ENCODE measurements around the gene S100Z. TPM values are rescaled to one million over a fixed set of nuclear protein-coding genes. Genes with fewer than 3 reads are reported as not detected.
"Not testable (repeated sequence)": the region's sequence is repeated elsewhere in the genome, so short reads cannot be mapped to it uniquely, and the experiment has no call there.

Gene S100Z
- total RNA-seq, 8 experiments from 2014 or later, result 0.24 to 0.43 TPM; not detected in 6

- in situ Hi-C loops (cut with MboI; ENCODE audit: low pct_unique_long_range_greater_than_20kb in 2 of 9, low sequenced_read_pairs in 9 of 9, unreplicated experiment in 9 of 9), result no loop called here
- 0 to 75% (median 45%) methylated on average over 1 to 7 of the region's 7 CpGs; no CpG with 5 or more reads in 1 of the 10 experiments for WGBS, 10 experiments
- peak in 1 of 8 experiments; percentile 22 for ATAC-seq (replicated peaks in 6 of 8)
Measured at GRCh38 chr5:76838481-76839261, 11.1 kb upstream of the S100Z start.

GRCh38 chr5:76841361-76841760 is 8.5 kb upstream of the S100Z start:
- no peak for ATAC-seq (replicated peaks in 6 of 8)
- 21 to 100% (median 88%) methylated on average over 1 to 3 of the region's 3 CpGs; no CpG with 5 or more reads in 3 of the 10 experiments for WGBS, 10 experiments
- Histone ChIP-seq H3K4me1 (replicated peaks in 1 of 2) (peaks cover 4 to 5% of the 10 kb centered on the region in 2 donors), H3K4me3 (no peak overlapping the region), H3K27ac (no peak overlapping the region)
- in situ Hi-C loops (cut with MboI; ENCODE audit: low pct_unique_long_range_greater_than_20kb in 2 of 9, low sequenced_read_pairs in 9 of 9, unreplicated experiment in 9 of 9), result no loop called here

More at GRCh38 chr5:76838481-76839261, 11.1 kb upstream of the S100Z start:
- Histone ChIP-seq H3K27ac (no peak overlapping the region), H3K4me1 (replicated peaks in 1 of 2) (peaks cover 4 to 5% of the 10 kb centered on the region in 2 donors), H3K4me3 (no peak overlapping the region)

GRCh38 chr5:76845890-76846289 is 3.9 kb upstream of the S100Z start:
- Histone ChIP-seq H3K27ac (no peak overlapping the region), H3K4me1 (replicated peaks in 1 of 2) (no peaks in the 10 kb centered on the region), H3K4me3 (no peak overlapping the region)
- in situ Hi-C loops (cut with MboI; ENCODE audit: low pct_unique_long_range_greater_than_20kb in 2 of 9, low sequenced_read_pairs in 9 of 9, unreplicated experiment in 9 of 9), result no loop called here
- ATAC-seq (replicated peaks in 6 of 8), result no peak
- WGBS, 10 experiments, result 64 to 100% (median 83%) methylated on average over 1 to 3 of the region's 3 CpGs; no CpG with 5 or more reads in 4 of the 10 experiments

GRCh38 chr5:76850543-76851145 is 830 bp downstream of the S100Z start:
- Histone ChIP-seq H3K27ac (no peak overlapping the region), H3K4me1 (replicated peaks in 1 of 2) (no peaks in the 10 kb centered on the region), H3K4me3 (no peak overlapping the region)
- WGBS, 10 experiments, result 20 to 100% (median 74%) methylated on average over 1 to 6 of the region's 8 CpGs; no CpG with 5 or more reads in 2 of the 10 experiments
- no peak for ATAC-seq (replicated peaks in 6 of 8)
- in situ Hi-C loops (cut with MboI; ENCODE audit: low pct_unique_long_range_greater_than_20kb in 2 of 9, low sequenced_read_pairs in 9 of 9, unreplicated experiment in 9 of 9), result loop anchor here in 1 of 9 experiments (25.0 kb wide), 1 partner anchor 162 kb away; no protein-coding TSS in a partner anchor

DNA sequence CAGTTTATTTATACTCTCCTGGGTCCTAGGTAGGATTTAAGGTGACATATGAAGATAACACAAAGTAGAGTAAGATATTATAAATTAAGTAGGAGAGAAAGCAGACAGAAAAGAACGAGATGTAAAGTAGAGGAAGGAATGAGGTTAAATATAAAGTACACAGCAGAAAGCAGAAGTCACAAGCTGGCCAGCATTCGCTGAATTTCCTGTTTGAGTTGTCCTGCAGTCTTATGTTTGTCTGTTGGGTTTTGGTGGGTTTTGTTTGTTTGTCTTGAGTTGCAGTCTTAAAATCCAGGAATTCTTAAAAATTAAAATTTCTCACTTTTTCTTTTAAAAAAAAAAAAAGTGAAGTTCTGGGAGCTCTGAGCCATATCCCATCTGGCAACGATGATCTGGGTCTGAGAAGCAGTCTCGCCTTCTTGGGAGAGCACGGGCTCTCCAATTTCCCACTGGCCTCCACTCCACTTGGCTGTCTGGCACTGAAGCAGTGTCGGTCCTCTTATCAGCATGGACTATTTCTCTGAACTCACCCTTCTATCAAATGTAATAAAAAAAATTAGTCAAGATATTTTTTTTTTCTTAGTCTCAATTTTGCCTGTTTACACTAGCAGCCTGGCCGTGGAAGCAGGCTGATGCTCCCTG is 2.0 kb downstream of the S100Z start:
- Histone ChIP-seq H3K27ac (no peak overlapping the region), H3K4me3 (no peak overlapping the region), H3K4me1 (replicated peaks in 1 of 2) (no peaks in the 10 kb centered on the region)
- no peak for ATAC-seq (replicated peaks in 6 of 8)
- in situ Hi-C loops (cut with MboI; ENCODE audit: low pct_unique_long_range_greater_than_20kb in 2 of 9, low sequenced_read_pairs in 9 of 9, unreplicated experiment in 9 of 9), result loop anchor here in 1 of 9 experiments (25.0 kb wide), 1 partner anchor 160 kb away; no protein-coding TSS in a partner anchor
- 0 to 100% (median 72%) methylated on average over 2 to 7 of the region's 7 CpGs for WGBS, 10 experiments

GRCh38 chr5:76852772-76853171 is 3.0 kb downstream of the S100Z start:
- WGBS, 10 experiments, result 17 to 88% (median 61%) methylated on average over 1 to 2 of the region's 2 CpGs; no CpG with 5 or more reads in 2 of the 10 experiments
- in situ Hi-C loops (cut with MboI; ENCODE audit: low pct_unique_long_range_greater_than_20kb in 2 of 9, low sequenced_read_pairs in 9 of 9, unreplicated experiment in 9 of 9), result loop anchor here in 1 of 9 experiments (25.0 kb wide), 1 partner anchor 160 kb away; no protein-coding TSS in a partner anchor
- no peak for ATAC-seq (replicated peaks in 6 of 8)
- no peak overlapping the region for H3K4me3 ChIP-seq
- H3K27ac ChIP-seq, result no peak overlapping the region
- no peaks in the 10 kb centered on the region for H3K4me1 ChIP-seq (replicated peaks in 1 of 2)

- not testable (repeated sequence) for H3K4me1 ChIP-seq (replicated peaks in 1 of 2); H3K27ac ChIP-seq; H3K4me3 ChIP-seq; ATAC-seq (replicated peaks in 6 of 8)
- in situ Hi-C loops (cut with MboI; ENCODE audit: low pct_unique_long_range_greater_than_20kb in 2 of 9, low sequenced_read_pairs in 9 of 9, unreplicated experiment in 9 of 9), result loop anchor here in 1 of 9 experiments (25.0 kb wide), 1 partner anchor 159 kb away; no protein-coding TSS in a partner anchor
- WGBS, 10 experiments, result 36 to 100% (median 69%) methylated on average over 2 of the region's 3 CpGs; no CpG with 5 or more reads in 4 of the 10 experiments
Measured at GRCh38 chr5:76853741-76854140, 3.9 kb downstream of the S100Z start.

DNA sequence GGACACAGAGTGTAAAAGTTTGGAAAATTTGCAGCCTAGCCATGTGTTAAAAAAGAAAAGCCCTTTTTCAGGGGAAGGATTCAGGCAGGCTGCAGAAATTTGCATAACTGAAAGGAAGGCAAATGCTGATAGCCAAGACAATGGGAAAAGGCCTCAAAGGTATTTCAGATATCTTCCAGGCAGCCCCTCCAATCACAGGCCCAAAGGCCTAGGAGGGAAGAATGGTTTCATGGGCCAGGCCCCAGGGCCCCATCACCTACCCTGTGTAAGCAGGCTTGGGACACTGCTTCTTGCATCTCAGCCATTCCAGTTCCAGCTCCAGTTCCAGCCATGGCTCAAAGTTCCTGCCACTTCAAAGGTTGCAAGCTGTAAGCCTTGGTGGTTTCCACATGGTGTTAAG is 4.8 kb downstream of the S100Z start:
- H3K4me3 ChIP-seq, result no peak overlapping the region
- in situ Hi-C loops (cut with MboI; ENCODE audit: low pct_unique_long_range_greater_than_20kb in 2 of 9, low sequenced_read_pairs in 9 of 9, unreplicated experiment in 9 of 9), result loop anchor here in 1 of 9 experiments (25.0 kb wide), 1 partner anchor 158 kb away; no protein-coding TSS in a partner anchor
- no peak for ATAC-seq (replicated peaks in 6 of 8)

GRCh38 chr5:76855501-76855900 is 5.7 kb downstream of the S100Z start:
- in situ Hi-C loops (cut with MboI; ENCODE audit: low pct_unique_long_range_greater_than_20kb in 2 of 9, low sequenced_read_pairs in 9 of 9, unreplicated experiment in 9 of 9), result loop anchor here in 1 of 9 experiments (25.0 kb wide), 1 partner anchor 157 kb away; no protein-coding TSS in a partner anchor
- not testable (repeated sequence) for ATAC-seq (replicated peaks in 6 of 8); H3K27ac ChIP-seq; H3K4me3 ChIP-seq; H3K4me1 ChIP-seq (replicated peaks in 1 of 2)

More for the DNA sequence above, 4.8 kb downstream of the S100Z start:
- H3K27ac ChIP-seq, result no peak overlapping the region
- H3K4me1 ChIP-seq (replicated peaks in 1 of 2), result no peaks in the 10 kb centered on the region

GRCh38 chr5:76855961-76856360 is 6.1 kb downstream of the S100Z start:
- Histone ChIP-seq H3K27ac (no peak overlapping the region), H3K4me3 (no peak overlapping the region), H3K4me1 (replicated peaks in 1 of 2) (no peaks in the 10 kb centered on the region)
- in situ Hi-C loops (cut with MboI; ENCODE audit: low pct_unique_long_range_greater_than_20kb in 2 of 9, low sequenced_read_pairs in 9 of 9, unreplicated experiment in 9 of 9), result loop anchor here in 1 of 9 experiments (25.0 kb wide), 1 partner anchor 156 kb away; no protein-coding TSS in a partner anchor
- ATAC-seq (replicated peaks in 6 of 8), result no peak
- 80 to 100% (median 97%) methylated on average over 1 to 3 of the region's 3 CpGs; no CpG with 5 or more reads in 4 of the 10 experiments for WGBS, 10 experiments

DNA sequence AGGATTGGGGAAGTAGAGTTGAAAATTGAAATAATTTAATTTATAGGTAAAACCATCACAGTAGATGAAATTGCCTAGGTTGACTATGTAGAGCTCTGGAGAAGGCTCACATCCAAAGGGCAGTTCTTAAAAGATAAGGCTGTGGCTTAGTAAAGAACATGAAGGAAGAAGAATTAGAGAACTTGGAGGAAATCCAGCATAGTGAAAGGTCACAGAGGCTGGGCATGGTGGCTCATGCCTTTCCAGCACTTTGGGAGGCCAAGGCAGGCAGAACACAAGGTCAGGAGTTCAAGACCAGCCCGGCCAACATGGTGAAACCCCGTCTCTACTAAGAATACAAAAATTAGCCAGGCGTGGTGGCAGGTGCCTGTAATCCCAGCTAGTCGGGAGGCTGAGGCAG is 7.0 kb downstream of the S100Z start:
- not testable (repeated sequence) for ATAC-seq (replicated peaks in 6 of 8); H3K4me1 ChIP-seq (replicated peaks in 1 of 2); H3K4me3 ChIP-seq; H3K27ac ChIP-seq
- WGBS, 10 experiments, result 33 to 95% (median 67%) methylated on average over 1 to 4 of the region's 4 CpGs; no CpG with 5 or more reads in 4 of the 10 experiments
- in situ Hi-C loops (cut with MboI; ENCODE audit: low pct_unique_long_range_greater_than_20kb in 2 of 9, low sequenced_read_pairs in 9 of 9, unreplicated experiment in 9 of 9), result loop anchor here in 1 of 9 experiments (25.0 kb wide), 1 partner anchor 156 kb away; no protein-coding TSS in a partner anchor

DNA sequence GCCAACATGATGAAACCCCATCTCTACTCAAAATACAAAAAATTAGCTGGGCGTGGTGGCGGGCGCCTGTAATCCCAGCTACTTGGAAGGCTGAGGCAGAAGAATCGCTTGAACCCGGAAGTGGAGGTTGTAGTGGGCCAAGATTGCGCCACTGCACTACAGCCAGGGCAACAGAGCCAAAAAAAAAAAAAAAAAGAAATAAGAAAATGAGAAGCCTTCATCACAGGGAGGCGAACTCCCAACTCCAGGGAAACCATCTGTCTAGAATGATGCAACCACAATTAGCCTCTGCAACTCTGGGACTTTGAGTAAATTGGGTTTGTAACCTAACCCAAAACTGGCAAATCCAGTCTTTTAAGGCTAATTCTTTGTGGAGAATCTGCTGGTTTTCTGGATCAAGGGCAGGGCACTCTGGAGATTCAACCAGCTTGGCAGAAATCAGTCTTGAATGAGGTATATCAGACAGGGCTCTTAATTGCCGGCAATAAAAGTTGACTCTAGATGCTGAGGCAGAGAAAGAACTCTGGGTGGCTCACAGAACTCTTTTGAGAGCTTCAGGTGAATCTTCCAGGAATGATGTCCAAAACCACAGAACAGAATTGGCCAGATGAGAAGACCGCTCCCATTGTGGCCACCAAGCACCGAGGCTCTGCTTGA is 9.9 kb downstream of the S100Z start:
- in situ Hi-C loops (cut with MboI; ENCODE audit: low pct_unique_long_range_greater_than_20kb in 2 of 9, low sequenced_read_pairs in 9 of 9, unreplicated experiment in 9 of 9), result loop anchor here in 1 of 9 experiments (25.0 kb wide), 1 partner anchor 153 kb away; no protein-coding TSS in a partner anchor
- H3K27ac ChIP-seq, result no peak overlapping the region
- WGBS, 10 experiments, result 40 to 100% (median 91%) methylated on average over 1 to 10 of the region's 10 CpGs; no CpG with 5 or more reads in 3 of the 10 experiments
- no peak overlapping the region for H3K4me3 ChIP-seq
- ATAC-seq (replicated peaks in 6 of 8), result no peak
- no peaks in the 10 kb centered on the region for H3K4me1 ChIP-seq (replicated peaks in 1 of 2)

All from motor neuron (in vitro differentiated cells).